HG03095 (cell line): Measurements from ENCODE around the gene IKZF5.

ENCODE experiments used
- ATAC-seq: cut with Tn5 transposase; IDR thresholded peaks from one replicate; pipeline ENCODE4 v1.9.1; 2021; ENCODE audit warnings: moderate library complexity; ENCODE audit not compliant: unreplicated experiment

Gene IKZF5

DNA sequence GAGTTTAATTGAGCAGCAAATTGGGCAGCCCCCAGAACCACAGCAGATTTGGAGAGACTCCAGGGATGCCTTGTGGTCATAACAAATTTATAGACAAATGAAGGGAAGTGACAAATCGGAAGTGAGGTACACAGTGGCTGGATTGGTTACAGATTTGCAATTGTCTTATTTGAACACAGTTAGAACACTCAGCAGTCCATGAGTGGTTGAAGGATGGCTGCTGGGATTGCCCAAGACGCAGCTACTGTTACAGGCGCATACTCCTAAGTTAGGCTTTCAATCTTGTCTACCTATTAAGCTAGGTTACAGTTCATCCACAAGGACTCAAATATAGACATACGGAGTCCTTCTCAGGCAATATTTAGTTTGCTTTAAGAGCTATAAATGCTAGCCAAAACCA lies 7.6 kb upstream of the IKZF5 start:
- ATAC-seq, result no peak

DNA sequence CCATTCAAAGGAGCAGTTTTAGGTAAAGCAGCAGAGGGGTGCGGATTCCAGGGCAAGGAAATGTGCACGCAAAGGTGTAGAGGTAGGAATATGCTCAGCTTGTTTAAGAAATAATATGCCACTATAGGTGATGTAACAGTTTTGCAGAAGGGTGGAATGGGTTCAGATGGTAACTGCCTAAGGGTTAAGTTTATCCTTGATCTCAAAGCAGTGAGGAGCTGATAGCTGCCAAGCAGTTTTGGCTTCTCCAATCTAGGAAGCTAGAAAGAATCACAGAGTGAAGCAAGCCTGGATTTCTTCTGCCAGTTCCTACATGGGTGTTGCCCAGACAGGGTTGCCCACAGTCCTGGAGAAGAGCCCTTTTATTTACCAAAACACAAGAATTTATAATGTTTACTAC lies 6.2 kb upstream of the IKZF5 start:
- ATAC-seq, result no peak

DNA sequence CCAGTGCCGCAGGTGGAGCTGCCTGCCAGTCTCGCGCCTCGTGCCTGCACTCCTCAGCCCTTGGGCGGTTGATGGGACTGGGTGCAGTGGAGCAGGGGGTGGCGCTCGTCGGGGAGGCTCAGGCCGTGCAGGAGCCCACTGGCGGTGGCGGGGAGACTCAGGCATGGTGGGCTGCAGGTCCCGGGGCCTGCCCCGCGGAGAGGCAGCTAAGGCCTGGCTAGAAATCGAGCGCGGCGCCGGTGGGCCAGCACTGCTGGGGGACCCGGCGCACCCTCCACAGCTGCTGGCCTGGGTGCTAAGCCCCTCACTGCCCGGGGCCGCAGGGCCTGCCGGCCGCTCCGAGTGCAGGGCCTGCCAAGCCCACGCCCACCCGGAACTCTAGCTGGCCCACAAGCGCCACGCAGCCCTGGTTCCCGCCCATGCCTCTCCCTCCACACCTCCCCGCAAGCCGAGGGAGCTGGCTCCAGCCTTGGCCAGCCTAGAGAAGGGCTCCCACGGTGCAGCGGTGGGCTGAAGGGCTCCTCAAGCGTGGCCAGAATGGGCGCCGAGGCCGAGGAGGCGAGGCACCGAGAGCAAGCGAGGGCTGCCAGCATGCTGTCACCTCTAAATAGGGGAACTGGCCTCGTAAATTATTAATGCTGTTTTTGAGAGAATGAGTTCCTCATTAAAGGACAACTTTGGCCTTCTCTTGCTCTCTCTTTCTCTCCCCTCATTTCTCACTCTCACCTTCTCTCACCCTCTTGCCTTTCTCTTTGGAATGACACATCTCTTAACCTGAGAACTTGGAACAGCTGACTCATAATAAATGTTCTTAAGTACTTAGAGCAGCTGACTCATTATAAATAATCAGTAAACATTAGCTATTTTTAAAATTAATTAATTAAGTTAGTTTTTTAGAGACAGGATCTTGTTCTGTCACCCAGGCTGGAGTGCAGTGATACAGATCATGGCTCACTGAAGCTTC lies 5.1 kb upstream of the IKZF5 start:
- no peak for ATAC-seq

- ATAC-seq, result no peak
Measured at GRCh38 chr10:123011987-123012386, 3.4 kb upstream of the IKZF5 start.

GRCh38 chr10:123009105-123009820 lies 668 bp upstream of the IKZF5 start:
- ATAC-seq, result peak; percentile 21

GRCh38 chr10:123007558-123008354 lies 839 bp downstream of the IKZF5 start:
- peak; percentile 42 for ATAC-seq

- ATAC-seq, result no peak
Measured at GRCh38 chr10:123004298-123004697, 4.3 kb downstream of the IKZF5 start.

DNA sequence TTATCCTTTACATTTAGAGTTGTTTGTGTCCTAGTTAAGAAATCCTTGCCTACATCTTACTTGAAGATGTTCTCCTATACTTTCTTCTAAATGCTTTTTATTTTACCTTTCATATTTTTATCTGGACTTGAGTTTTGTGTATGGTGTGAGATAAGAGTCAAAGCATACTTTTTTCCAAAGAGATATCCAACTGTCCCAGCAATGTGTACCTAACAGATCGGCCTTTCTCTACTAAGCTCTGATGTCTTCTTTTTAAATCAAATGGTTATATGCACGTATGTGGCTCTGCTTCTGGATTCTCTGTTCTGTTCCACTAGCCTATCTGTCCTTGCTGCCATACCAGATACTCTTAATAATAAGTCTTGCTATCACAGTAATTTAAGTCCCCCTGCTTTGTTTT lies 7.2 kb downstream of the IKZF5 start:
- no peak for ATAC-seq

DNA sequence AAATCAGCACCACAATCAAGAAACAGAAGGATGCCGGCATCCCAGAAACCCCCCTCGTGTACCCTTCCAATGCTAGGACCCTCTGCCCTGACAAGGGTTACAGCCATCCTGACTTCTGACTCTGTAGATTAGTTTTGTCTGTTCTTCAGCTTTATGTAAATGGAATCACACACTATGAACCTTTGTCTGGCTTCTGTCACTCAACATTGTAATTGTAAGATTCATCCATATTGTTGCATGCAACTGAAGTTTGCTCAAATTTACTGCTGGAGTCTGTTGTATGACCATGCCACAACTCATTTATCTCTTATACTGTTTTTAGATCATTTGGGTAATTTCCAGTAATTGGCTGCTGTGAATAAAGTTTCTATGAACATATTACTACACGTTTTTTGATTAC lies 8.4 kb downstream of the IKZF5 start:
- ATAC-seq, result no peak

DNA sequence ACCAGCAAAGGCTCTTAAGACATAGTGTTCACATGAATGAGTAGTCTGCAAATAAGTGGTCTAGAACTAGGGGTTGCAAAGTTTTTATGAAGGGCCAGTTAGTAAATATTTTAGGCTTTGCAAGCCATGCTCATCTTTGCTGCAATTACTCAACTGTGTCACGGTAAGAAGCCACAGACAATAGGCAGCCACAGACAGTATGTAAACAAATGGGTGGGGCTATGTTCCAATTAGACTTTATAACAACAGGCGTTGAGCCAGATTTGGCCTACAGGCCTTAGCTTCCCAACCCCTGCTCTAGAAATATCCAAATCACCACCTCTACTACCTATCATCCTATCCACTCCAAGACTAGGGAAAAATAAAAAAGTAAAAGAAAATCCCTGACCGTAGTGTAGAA lies 9.2 kb downstream of the IKZF5 start:
- no peak for ATAC-seq

DNA sequence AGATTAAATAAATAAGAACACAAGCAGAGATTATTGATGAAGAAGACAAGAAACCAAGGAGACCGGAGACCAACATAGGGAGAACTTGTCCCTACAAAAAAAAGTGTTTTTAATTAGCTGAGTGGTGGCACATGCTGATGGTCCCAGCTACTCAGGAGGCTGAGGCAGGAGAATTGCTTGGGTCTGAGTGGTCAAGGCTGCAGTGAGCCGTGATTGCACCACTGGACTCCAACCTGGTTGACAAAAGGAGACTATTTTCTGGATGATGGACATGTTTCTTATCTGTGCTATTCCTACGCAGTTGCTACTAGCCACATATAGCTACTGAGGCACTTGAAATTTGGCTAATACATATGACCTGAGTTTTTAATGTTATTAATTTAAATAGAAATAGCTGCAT lies 9.7 kb downstream of the IKZF5 start:
- no peak for ATAC-seq

- no peak for ATAC-seq
Measured at GRCh38 chr10:122998360-122998917, 10.2 kb downstream of the IKZF5 start.

DNA sequence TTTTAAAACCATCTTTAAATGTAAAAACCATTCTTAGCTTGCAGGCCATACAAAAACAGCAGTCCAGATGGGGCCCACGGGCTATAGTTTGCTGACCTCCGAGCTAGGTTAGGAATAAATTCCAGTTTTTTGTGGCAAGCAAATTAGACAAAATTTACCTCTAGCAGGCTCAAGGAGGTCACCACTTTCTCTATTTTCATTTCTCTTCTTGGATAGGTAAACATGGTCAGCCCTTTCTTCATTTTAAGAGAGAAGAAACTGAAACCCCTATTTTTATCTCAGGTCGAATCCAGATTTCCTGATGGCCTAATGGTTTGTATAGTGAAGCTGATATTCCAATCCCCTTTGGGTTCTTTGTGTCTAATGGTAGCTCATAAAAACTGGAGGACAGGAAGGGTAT lies 10.7 kb downstream of the IKZF5 start:
- ATAC-seq, result no peak

DNA sequence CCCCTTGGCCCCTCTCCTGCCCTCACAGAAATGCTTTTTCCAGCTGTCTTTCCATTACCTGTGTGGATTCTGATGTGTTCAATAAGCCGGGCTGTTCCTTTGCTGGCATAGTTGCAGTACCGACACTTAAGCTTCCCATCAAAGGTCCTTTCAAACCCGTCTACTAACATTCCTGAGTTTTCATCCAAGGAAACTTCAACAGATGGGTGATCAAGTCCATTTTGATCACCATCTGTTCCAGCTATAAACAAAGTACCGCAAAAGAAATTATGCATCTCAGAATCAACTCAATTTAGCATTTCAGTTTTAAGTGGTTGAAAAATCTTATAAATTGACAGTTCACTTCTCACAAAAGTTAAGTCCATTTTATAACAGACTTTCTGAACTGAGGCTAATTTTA lies 12.7 kb downstream of the IKZF5 start:
- ATAC-seq, result no peak

GRCh38 chr10:122993797-122994336 lies 14.7 kb downstream of the IKZF5 start:
- no peak for ATAC-seq

DNA sequence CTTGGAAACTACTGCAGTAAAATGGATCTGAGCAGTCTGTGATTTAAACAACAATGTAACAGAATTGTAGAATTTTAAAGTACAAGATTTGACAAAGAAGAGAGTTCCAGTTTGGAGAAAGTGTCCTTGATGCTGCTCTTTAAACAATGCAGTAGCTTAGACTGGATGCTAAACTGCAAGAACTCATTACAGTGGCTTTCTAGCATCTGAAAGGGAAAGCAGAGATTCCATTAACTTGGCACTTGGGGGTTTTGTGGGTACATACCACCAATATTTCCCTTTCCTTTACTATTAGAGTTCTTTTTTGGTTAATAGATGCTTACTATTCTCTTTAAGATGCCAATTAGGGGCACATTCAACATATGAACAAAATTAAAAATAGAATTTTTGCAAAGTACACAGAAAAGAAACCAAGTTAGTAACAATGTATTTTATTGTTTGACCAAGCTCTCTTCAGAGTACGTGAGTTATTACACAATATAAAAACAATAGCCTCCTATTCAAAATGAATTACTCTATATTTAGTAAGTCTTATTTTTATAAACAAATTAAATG lies 16.5 kb downstream of the IKZF5 start:
- no peak for ATAC-seq

DNA sequence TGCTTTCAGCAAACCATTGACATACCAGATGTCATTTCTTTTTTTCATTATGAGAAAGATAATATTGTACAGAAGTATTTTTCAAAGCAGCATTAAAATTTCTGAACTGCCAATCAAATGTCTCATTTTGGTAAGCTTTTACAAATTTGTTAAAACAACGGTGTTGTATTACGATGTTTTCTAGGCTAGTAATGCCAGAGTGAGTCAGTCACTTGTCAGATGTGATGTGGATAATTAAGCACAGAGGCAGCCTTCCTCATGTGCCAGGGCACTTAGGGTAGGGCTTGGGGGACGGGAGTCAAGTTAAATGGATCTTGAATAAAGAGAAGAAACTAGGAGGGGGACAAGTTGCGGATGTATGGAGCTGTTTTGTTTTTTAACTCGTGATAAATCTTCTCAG lies 18.3 kb downstream of the IKZF5 start:
- no peak for ATAC-seq

GRCh38 chr10:122988501-122988900 lies 20.1 kb downstream of the IKZF5 start:
- ATAC-seq, result no peak

GRCh38 chr10:122986335-122986734 lies 22.3 kb downstream of the IKZF5 start:
- no peak for ATAC-seq

- ATAC-seq, result no peak
Measured at GRCh38 chr10:122984708-122985107, 23.9 kb downstream of the IKZF5 start.
